ENCODE measurements around the gene ATP2C2.
"Not testable (repeated sequence)": the region's sequence is repeated elsewhere in the genome, so short reads cannot be mapped to it uniquely, and the experiment has no call there.

The ATP2C2 gene

GRCh38 chr16:84367750-84368307 is 509 bp upstream of the ATP2C2 start:
- no peak for DNase-seq

GRCh38 chr16:84369105-84369504 is 767 bp downstream of the ATP2C2 start:
- no peak for DNase-seq

GRCh38 chr16:84369938-84370627 is 1.7 kb downstream of the ATP2C2 start:
- no peak for DNase-seq

- no peak for DNase-seq
Observed at GRCh38 chr16:84370723-84371552, 2.6 kb downstream of the ATP2C2 start.

GRCh38 chr16:84371553-84371865 is 3.2 kb downstream of the ATP2C2 start:
- DNase-seq = no peak

GRCh38 chr16:84373907-84374489 is 5.7 kb downstream of the ATP2C2 start:
- no peak for DNase-seq

GRCh38 chr16:84378099-84378498 is 9.8 kb downstream of the ATP2C2 start:
- DNase-seq = no peak

- DNase-seq = no peak
Observed at GRCh38 chr16:84378567-84378966, 10.2 kb downstream of the ATP2C2 start.

- DNase-seq = no peak
Observed at GRCh38 chr16:84379008-84379708, 10.8 kb downstream of the ATP2C2 start.

- DNase-seq = no peak
Observed at GRCh38 chr16:84379709-84380362, 11.5 kb downstream of the ATP2C2 start.

GRCh38 chr16:84380405-84380804 is 12.1 kb downstream of the ATP2C2 start:
- no peak for DNase-seq

GRCh38 chr16:84382396-84382795 is 14.1 kb downstream of the ATP2C2 start:
- DNase-seq = no peak

GRCh38 chr16:84383106-84383505 is 14.8 kb downstream of the ATP2C2 start:
- DNase-seq = no peak

- DNase-seq = no peak
Observed at GRCh38 chr16:84386047-84386446, 17.7 kb downstream of the ATP2C2 start.

GRCh38 chr16:84387021-84387420 is 18.7 kb downstream of the ATP2C2 start:
- no peak for DNase-seq

- no peak for DNase-seq
Observed at GRCh38 chr16:84390131-84390785, 21.9 kb downstream of the ATP2C2 start.

GRCh38 chr16:84391151-84392030 is 23.1 kb downstream of the ATP2C2 start:
- no peak for DNase-seq

GRCh38 chr16:84392031-84392360 is 23.7 kb downstream of the ATP2C2 start:
- no peak for DNase-seq

GRCh38 chr16:84396082-84396481 is 27.7 kb downstream of the ATP2C2 start:
- not testable (repeated sequence) for DNase-seq

- DNase-seq = no peak
Observed at GRCh38 chr16:84396537-84397008, 28.2 kb downstream of the ATP2C2 start.

- DNase-seq = no peak
Observed at GRCh38 chr16:84397090-84397489, 28.8 kb downstream of the ATP2C2 start.

All from NCI-H1092 (cell line).